ENCODE measurements around the gene U2AF2.

The U2AF2 gene

DNA sequence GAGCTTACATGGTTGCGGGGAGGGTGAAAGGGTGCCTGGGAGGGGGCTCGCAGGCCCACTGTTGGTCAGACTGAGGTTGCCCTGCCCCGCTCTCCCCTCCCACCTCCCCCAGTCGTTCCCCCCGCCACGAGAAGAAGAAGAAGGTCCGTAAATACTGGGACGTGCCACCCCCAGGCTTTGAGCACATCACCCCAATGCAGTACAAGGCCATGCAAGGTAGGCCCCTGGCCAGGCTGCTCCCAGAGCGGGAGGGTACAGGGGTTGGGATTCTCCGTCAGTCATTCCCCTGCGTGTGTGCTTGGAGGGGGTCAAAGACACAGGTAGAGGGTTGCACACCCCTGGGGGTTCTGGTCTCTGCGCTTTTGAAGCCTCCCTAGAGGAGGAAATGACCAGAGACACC, 5.6 kb downstream of the U2AF2 start:
- no peak for DNase-seq

DNA sequence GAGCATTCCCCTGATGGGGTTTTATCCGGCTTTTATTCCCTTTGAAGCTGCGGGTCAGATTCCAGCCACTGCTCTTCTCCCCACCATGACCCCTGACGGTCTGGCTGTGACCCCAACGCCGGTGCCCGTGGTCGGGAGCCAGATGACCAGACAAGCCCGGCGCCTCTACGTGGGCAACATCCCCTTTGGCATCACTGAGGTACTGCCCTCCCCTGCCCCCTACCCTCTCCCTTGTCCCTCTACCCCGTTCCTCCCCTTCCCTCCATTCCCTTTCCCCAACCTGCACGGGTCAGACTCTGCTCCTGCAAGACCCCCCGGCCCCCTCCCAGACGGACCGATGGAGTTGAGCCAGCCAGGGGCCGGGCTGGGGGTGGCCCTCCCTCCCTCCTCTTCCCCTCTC, 6.2 kb downstream of the U2AF2 start:
- DNase-seq: no peak

DNA sequence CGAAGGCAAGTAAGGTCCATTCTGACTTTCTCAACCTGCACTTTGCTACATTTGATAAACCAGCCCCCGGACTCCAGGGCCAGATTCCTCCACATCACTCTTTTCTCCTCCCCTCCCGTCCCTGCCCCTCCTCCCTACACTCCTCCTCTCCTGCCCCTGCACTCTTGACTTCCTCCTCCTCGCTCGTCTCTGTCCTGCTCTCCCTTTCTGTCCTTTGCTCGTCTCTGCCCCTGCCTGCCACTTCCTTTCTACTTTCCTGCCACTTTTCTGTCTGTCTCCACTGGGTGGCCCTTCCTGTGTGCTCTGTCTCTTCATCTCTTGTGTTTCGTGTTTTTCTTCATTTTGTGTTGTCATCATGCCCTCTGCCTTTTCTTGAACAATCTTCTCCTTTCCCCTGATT, 7.0 kb downstream of the U2AF2 start:
- DNase-seq: no peak

DNA sequence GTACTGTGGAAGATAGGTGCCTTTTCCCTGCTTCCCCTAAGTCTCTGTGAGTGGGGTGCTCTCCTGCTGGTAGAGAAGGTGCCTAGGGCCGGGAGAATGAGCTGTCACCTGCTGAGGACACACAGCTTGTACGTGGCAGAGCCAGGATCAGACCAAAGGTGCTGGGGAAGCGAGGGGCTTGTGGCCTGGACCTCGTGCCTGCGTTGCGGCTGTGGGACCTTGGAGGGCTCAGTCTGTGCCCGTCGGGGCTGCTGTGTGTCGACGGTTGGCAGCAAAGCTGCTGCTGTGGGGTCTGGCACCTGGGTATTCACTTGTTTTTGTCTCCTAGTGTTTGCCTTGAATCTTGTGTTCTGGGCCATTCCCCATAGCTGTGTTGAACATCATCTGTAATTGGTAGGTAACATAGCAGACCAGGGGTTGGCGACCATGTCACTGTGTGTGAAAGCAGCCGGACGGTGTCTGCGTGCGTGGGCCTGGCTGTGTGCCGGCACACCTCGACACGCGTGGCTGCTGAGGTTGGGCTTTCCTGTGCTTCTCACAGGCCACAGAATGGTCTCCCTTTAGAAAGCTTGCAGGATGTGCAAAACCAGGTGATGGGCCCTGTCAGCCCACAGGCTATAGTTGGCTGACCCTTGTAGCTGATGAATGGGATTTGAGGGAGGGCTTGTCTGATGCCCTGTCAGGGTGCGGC, 9.2 kb downstream of the U2AF2 start:
- no peak for DNase-seq

DNA sequence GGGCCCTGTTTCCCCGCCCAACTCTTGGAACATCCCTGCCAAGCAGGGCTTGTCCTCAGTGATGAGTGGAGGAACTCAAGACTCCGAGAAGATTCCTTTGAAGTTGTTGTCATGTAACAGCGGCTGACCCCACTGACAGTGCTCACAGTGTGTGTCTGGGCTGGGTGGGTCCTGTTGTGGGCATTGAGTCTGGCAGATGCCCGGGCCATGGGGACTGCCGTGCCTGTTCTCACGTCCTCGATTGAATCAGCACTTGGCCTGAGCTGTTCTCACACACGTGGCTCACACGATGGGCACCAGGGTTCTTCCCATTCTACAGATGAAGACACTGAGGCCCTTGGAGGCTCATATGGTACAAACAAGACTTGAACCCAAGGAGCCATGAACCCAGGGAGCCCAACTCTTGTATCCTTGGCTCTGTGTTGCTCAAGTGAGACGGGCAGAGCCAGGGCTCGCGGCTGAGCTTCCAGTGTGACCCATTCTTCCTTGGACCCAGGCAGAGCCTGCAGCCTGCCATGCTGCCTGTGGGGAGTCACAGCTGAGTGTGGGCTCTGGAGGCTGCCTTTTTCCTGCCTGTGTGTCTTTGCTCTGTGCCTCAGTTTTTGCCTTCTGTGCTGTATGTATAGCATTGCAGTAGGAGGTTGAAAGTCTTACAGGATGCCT, 11.6 kb downstream of the U2AF2 start:
- no peak for DNase-seq

DNA sequence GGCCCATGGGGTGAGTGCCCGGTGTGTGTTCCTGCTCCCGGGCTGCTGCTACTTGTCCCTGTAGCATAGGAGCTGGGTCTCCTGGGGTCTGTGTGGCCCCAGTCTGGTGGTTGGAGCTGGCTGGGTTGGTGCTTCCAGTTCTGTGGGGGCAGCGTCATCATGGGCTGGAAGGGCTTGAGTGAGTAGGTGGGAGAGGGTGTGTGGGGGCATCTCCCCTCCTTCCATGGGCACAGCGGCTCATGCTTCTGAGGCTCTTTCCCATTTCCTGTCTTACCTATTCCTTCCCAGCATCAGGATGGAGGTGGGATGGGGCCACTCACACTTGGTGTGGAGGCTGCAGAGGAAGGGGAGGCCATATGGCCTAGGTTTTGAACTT, 12.2 kb downstream of the U2AF2 start:
- no peak for DNase-seq

DNA sequence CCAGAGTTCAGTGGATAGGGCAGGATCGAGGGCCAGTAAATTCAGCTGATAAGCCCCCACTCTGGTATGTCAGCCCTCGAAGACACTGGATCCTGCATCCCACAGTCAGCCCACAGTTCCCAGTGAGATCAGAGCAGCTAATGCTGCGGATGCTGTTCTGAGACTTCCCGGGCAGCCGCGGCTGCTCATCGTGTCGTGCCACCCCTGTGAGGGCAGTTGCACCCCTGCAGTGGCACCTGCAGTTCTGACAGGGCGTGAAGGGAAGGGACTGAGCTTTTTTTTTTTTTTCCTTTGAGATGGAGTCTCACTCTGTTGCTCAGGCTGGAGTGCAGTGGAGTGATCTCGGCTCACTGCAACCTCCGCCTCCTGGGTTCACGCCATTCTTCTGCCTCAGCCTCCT, 12.7 kb downstream of the U2AF2 start:
- DNase-seq: no peak

DNA sequence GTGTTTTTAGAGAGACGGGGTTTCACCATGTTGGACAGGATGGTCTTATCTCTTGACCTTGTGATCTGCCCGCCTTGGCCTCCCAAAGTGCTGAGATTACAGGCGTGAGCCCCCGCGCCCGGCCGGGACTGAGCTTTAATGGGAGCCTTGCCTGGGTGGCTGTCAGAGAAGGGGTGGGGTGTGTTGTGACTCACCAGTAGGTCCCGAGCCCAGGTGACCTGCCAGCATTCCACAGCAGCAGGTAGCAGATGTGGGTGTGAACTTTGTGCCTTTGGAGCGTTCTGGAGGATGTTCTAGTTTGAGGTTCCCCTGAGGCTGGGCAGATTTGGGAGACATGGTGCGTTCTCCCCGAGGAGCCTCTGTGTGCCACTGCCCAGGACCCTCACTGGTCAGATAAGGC, 13.1 kb downstream of the U2AF2 start:
- no peak for DNase-seq

DNA sequence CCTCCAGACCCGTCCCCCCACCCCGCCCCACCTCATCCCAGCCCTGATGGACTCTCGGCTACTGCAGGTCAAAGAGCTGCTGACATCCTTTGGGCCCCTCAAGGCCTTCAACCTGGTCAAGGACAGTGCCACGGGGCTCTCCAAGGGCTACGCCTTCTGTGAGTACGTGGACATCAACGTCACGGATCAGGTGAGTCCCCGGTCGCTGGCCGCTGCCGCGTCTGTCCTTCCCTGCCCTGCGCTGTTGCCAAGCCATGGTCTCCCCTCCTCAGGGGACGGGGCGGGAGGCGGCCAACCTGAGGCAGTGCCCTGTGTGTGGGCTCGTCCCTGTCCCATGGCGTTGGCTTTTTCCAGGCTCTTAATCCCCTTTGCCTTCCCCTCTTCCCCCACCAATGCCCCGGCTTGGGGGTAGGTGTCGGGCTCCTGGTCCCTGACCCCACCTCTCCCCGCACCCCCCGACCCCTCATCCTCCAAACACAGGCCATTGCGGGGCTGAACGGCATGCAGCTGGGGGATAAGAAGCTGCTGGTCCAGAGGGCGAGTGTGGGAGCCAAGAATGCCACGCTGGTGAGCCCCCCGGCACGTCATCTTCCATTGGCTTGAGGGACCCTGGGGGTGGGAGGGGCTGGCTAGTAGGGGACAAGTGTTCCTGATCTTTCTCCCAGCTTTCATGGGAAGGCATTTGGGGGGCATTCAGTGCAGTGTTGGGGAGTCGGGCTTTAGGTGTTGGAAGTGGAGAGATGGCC, 13.9 kb downstream of the U2AF2 start:
- no peak for DNase-seq

DNA sequence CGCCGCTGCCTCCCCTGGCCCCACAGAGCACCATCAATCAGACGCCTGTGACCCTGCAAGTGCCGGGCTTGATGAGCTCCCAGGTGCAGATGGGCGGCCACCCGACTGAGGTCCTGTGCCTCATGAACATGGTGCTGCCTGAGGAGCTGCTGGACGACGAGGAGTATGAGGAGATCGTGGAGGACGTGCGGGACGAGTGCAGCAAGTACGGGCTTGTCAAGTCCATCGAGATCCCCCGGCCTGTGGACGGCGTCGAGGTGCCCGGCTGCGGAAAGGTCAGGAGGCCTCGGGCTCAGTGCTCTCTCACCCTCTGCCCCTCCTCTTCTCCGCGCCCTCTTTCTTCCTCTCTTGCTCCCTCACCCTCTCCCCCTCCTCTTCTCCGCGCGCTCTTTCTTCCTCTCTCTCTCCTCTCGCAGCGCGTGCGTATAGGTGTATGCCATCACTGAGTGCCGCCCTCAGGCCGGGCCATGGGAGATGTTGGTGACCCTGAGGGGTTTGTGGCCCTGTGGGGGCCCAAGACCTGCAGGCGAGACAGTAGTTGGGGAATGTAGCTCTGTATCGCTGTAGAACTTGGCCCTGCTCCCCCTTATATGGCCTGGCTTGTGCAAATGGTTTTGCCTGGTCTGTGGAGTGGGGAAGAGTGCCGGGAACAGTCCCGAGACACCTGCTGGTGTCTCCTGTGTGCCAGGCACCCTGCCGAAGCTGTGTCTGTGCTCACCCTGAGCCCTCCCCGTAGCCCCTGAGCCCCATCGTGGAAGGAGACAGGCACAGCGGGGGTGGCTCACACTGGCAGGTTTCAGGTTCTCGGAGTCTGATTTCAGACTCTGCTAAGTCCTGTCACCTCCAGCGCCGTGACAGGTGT, 14.8 kb downstream of the U2AF2 start:
- no peak for DNase-seq

DNA sequence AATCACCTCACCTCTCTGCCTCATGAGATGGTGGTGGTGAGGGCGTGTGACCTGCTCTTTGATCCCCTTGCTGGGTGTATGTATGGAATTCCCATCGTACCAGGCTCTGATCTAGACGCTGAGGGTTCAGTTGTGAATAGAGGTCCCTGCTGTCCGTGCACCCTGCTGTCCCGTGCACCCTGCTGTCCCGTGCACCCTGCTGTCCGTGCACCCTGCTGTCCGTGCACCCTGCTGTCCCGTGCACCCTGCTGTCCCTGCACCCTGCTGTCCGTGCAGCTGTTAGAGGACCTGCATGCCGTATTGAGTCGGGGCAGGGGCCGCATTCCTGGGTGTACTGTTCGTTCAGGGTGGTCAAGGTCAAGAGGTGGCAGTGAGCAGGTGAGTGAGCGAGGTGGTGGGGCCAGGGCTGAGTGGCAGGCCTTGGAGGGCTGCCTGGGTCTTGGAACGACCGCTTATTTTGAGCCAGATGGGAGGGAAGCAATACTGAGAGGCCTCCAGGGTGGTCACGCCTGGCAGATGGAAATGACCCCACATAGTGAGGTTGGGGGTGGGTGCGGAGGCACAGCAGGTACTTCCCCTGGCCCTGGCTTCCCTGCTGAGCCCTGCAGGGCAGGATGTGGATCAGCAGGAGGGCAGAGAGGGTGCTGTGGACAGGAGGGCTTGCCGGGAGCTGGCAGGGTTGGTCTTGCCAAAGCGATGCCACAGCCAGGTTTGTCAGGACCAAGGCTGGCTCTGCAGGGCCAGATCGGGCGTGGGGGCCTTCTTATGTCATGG, 15.6 kb downstream of the U2AF2 start:
- no peak for DNase-seq

DNA sequence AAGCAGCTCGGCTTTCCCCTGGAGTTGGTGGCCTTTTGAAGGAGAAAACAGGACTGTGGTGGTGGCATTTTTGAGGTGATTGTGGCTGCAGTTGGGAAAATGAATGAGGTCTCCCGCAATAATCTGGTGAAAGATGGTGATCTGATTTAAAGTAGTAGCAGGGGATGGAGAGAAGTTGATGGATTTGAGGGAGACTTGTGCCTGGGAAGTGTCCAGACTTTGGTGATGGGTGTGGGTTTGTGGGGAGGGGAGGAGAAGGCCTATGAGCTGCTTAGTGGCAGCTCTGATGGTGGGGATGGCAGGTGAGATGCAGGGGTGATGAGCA, 16.2 kb downstream of the U2AF2 start:
- DNase-seq: no peak

DNA sequence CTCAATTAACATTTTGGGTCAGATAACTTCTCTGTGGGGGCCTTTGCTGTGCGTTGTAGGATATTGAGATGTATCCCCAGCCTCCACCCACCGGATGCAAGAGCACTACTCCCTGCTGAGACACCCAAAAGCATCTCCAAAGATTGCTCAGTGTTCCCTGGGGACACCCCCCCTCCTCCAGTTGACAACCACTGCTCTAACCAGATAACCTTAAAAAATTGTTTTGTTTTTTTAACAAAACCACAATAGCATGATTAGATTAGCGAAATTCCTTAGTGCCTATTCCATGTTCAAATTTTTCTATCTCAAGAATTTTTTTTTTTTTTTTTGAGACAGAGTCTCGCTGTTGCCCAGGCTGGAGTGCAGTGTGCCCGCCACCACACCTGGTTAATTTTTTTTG, 17.6 kb downstream of the U2AF2 start:
- no peak for DNase-seq

DNA sequence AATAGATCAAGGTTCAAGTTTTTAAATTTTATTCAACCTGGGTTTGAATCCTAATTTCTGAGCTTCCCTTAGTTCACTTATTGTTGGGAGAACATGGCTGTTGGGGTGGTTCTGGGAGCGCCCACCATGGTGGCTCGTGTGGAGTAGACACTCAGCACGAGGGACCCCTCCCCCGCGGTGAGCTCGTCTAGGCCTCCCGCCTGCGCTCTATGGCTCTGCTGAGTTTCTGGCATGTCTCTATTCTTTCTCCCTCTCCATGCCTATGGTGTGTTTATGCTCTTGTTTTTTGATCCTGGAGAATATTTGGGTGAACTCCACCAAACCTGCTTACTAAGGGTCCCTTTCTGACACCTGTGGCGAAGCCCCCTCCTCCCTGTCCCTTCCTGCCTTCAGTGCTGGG, 18.6 kb downstream of the U2AF2 start:
- no peak for DNase-seq

DNA sequence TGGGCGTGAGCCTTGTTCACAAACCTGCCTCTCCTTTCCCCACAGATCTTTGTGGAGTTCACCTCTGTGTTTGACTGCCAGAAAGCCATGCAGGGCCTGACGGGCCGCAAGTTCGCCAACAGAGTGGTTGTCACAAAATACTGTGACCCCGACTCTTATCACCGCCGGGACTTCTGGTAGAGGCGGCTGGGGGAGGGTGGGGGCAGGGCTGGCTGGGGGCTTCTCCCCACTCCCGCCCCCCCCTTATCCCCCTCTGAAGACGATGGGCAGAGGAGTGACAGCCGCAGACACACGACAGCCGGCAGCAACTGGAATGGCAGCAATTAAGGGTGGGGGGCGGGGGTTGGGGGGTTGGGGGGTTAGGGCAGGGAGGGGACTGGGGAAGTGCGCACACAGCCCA, 19.1 kb downstream of the U2AF2 start:
- no peak for DNase-seq

DNA sequence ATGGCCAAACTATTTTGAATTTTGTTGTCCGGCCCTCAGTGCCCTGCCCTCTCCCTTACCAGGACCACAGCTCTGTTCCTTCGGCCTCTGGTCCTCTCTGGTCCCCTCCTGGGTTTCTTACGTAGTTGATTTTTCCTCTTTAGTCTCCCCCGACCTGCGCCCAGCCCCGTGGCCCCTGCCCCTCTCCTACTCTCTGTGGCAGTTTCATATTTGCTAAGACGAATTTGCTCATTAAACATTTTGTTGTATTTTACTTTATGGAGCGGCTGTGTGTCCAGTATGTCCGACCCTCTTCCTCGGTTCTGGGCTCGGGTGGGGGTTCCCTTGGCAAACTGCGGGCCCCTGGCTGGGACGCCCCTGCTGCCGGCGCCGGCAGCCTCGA, 19.6 kb downstream of the U2AF2 start:
- no peak for DNase-seq

DNA sequence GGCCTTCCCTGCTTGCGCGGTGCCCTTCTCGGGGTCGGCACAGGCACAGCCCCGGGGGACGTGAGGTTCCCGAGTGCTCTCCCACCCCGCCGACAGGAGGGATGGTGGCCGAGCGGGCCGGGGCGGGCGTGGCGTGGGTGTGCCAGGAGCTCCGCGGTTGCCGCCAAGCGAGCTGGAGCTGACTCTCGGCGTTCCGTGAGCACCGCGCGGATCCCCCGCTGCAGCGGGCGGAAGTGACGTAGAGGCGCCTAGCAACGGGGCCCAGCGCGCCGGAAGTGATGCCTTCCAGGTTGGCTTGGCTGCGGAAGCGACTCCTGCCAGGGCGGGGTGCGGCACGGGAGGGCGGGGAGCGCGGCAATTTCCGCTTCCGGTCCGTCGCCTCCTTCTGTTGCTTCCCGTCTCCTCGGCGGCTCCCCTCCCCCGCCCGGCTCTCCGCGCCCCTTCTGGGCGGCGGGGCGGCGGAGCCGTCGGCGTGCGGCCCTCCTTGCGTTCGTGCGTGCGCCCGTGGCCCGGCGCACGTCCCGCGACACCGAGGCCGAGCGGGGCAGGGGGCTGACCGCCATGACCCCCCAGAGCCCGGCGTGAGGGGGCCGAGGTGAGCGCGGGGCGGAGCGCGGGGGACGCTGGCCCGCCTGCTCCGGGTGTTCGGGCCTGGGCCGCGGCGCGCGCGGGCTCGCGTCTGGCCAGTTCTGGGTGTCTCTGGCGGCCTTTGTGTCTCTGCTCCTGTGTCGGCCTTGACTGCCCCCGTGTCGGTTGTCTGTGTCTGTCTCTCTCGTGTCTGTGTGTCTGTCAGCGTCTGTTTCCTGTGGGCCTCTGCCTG, 20.2 kb downstream of the U2AF2 start, which contains the start of gene EPN1:
TSS of gene EPN1 (plus strand) at position 386 of the 820 bp plus-strand sequence. CDS start 3,402 bp downstream, outside the sequence.
- peak; percentile 87 for DNase-seq

DNA sequence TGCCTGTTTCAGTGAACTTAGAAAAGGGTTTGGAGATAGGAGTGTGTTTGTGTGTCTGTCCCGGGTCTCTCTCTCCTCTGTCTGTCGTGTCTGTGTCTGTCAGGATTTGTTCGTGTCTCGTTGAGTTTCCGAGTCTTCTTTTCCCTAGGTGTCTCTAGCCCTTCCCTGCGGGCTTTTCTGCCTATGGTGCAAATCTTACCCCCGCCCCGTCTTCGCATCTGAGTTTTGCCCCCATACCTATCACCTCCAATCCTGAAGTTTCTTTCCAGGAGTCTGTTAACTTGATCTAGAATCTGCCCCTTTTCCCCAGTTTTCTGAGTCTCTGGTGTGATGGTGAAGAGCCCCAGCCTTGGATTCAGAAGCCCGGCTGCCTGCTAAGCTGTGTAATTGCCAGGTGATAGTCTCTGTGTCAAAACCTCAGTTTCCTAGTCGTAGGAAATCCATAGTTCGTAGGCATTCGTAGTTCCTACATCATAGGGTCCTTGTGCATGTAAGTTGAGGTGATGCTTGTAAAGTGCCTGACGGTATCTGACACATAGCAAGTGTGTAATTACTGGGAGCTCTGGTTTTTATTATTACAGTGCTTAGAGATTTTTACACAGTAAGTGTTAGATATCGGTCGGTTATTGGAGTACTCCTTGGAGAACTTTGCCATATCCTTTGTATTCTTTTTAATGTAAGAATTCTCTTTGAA, 21.0 kb downstream of the U2AF2 start:
- DNase-seq: no peak

DNA sequence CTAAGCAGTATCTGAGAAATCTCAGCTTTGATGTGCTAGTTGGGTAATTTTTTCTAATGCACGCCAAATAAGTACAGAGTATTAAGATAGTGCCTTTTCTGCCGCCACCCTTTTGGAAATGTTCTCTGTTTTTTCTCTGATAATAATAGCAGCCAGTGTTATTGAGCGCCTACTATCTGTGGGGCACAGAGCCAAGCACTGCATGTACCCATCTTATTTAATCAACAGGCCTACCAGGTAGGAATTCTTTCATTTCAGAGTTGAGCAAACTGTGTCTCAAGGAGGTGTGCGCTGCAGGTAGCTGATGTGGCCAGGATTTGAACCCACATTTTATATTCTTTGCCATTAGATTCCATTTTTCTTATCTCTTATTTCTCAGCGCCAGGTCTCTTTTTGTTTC, 21.5 kb downstream of the U2AF2 start:
- no peak for DNase-seq

DNA sequence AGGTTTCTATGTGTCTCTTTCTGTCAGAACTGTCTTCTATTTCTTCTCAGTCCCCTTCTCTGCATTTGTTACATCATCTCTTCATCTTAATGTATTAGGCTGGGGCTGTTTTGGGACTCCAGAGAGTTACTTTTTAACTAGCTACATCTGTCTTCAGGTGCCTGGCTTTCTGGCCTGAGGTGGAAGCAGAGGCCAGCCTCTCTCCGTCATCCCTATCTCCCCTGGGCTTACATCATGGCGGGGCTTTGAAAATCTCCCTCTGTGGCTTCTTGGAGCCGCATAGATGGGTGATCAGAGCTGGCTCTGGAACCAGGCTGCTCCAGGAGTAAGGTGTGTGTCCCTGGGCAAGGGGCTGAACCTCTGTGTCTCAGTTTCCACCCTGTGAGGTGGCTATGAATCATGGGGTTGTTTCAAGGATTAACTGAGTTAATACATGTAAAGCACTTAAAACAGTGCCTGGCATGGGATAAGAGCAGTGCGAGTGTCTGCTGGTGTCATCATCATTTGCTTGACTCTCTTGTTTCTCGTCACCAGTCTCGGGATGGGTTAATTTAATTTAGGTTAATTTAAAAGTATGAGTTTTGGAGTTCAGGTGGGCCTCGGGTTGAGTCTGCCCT, 22.2 kb downstream of the U2AF2 start:
- DNase-seq: no peak

All from SHP77 treated with DMSO at 0.1 percent for 48 hours (cell line).